Testis (tissue), 3 donors: ENCODE results near the gene SYCP2. TPM values are rescaled to one million over a fixed set of nuclear protein-coding genes. Genes with fewer than 3 reads are reported as not detected.

Source experiments
- DNase-seq: peaks from one replicate; pipeline ENCODE4 v3.0.0-alpha.2; 2019
- H3K27ac ChIP-seq, 2 donors: fragments of 200-600 bp; sonication (generic); one replicate each; pipeline ENCODE4 v1.5.1; 2019
- H3K27me3 ChIP-seq: fragments of 200-600 bp; sonication (generic); one replicate; pipeline ENCODE4 v1.5.1; 2019
- H3K36me3 ChIP-seq: fragments of 200-600 bp; sonication (generic); one replicate; pipeline ENCODE4 v1.5.1; 2017; ENCODE audit warnings: low read depth; ENCODE audit errors: missing control alignments
- H3K4me1 ChIP-seq: fragments of 200-600 bp; sonication (generic); one replicate; pipeline ENCODE4 v1.5.1; 2019
- H3K4me3 ChIP-seq, 2 donors: fragments of 200-600 bp; sonication (generic); one replicate each; pipeline ENCODE4 v1.5.1; 2017 to 2019
- H3K9me3 ChIP-seq: fragments of 200-600 bp; sonication (generic); one replicate; pipeline ENCODE4 v1.5.1; 2017
- CTCF ChIP-seq, 3 experiments: fragments of 450-650 bp in 2 of 3; fragments of 200-600 bp in 1 of 3; sonication (generic) in 1 of 3; IDR thresholded peaks; one replicate each; pipeline ENCODE4 v1.5.1; 2016 to 2019; ENCODE audit warnings: antibody characterized with exemption in 3 of 3, mild to moderate bottlenecking in 2 of 3, moderate library complexity in 1 of 3
- POLR2A ChIP-seq: fragments of 450-650 bp; IDR thresholded peaks from one replicate; pipeline ENCODE4 v1.6.1; 2017; ENCODE audit warnings: antibody characterized with exemption, mild to moderate bottlenecking, moderate library complexity
- WGBS, 2 donors: methylation state at CpG; one replicate each; pipeline ENCODE4 v1.1.5; 2018; 5-methylcytosine and 5-hydroxymethylcytosine counted together
- intact Hi-C: fragments of 100-400 bp; cut with DNase I; formaldehyde crosslinking; loops from one replicate; pipeline ENCODE4 v1.15.1; 2023; ENCODE audit warnings: low total_unique reads
- polyA plus RNA-seq: library from polyadenylated mRNA; stranded (reverse); fragments of 350-450 nt; fragmentation: Illumina TruSeq; extraction: RNeasy Lipid Tissue Mini Kit (QIAGEN cat#74804); gene quantifications from one replicate; pipeline ENCODE4 v1.2.3, GENCODE V29; 2014; ENCODE audit warnings: low read depth, low replicate concordance; ENCODE audit not compliant: insufficient read depth
- total RNA-seq, 2 donors: library from RNA; depleted of rRNA; stranded (reverse); fragments of >200 nt; gene quantifications; one replicate each; pipeline ENCODE4 v1.2.3, GENCODE V29; 2016

Gene SYCP2
- total and polyA plus RNA-seq, 3 donors from 2014 or later: 18.8 to 55.8 (median 23.8) TPM

GRCh38 chr20:59824711-59825562, 108.5 kb downstream of the SYCP2 start:
- DNase-seq: peak; percentile 7
- Histone ChIP-seq H3K4me1 (no peaks in the 10 kb centered on the region), H3K9me3 (no peaks in the 10 kb centered on the region), H3K27ac (no peak overlapping the region), H3K4me3 (no peak overlapping the region), H3K27me3 (no peaks in the 10 kb centered on the region), H3K36me3 (no peaks in the 10 kb centered on the region)
- WGBS, 2 donors: 81 to 89% methylated on average over 7 to 8 of the region's 8 CpGs
- intact Hi-C loops: no loop called here
- no peak for TF ChIP-seq CTCF (IDR thresholded peaks at IDR 0.05)
- no peak for TF ChIP-seq POLR2A

GRCh38 chr20:59823491-59824259, 109.8 kb downstream of the SYCP2 start:
- no peaks in the 10 kb centered on the region for H3K36me3 ChIP-seq
- intact Hi-C loops: no loop called here
- peak; percentile 14 for DNase-seq
- 59 to 70% methylated on average over 8 of the region's 8 CpGs for WGBS, 2 donors
- TF ChIP-seq CTCF (IDR thresholded peaks at IDR 0.05): no peak
- no peak overlapping the region for H3K4me3 ChIP-seq
- no peaks in the 10 kb centered on the region for H3K27me3 ChIP-seq
- no peak overlapping the region for H3K27ac ChIP-seq
- no peaks in the 10 kb centered on the region for H3K4me1 ChIP-seq
- H3K9me3 ChIP-seq: no peaks in the 10 kb centered on the region

GRCh38 chr20:59823030-59823423, 110.4 kb downstream of the SYCP2 start:
- peak; percentile 2 for DNase-seq
- no peaks in the 10 kb centered on the region for H3K36me3 ChIP-seq
- H3K27ac ChIP-seq: no peak overlapping the region
- WGBS, 2 donors: 65 to 82% methylated on average over 9 of the region's 9 CpGs
- intact Hi-C loops: no loop called here
- H3K27me3 ChIP-seq: no peaks in the 10 kb centered on the region
- H3K9me3 ChIP-seq: no peaks in the 10 kb centered on the region
- no peak for TF ChIP-seq CTCF (IDR thresholded peaks at IDR 0.05)
- TF ChIP-seq POLR2A: no peak
- H3K4me3 ChIP-seq: no peak overlapping the region
- H3K4me1 ChIP-seq: no peaks in the 10 kb centered on the region

GRCh38 chr20:59822291-59823029, 111.0 kb downstream of the SYCP2 start:
- peak; percentile 10 for DNase-seq
- H3K27me3 ChIP-seq: no peaks in the 10 kb centered on the region
- H3K9me3 ChIP-seq: no peaks in the 10 kb centered on the region
- WGBS, 2 donors: 73% methylated on average over 17 to 20 of the region's 21 CpGs
- intact Hi-C loops: no loop called here
- TF ChIP-seq CTCF (IDR thresholded peaks at IDR 0.05): no peak
- TF ChIP-seq POLR2A: no peak
- H3K4me1 ChIP-seq: no peaks in the 10 kb centered on the region
- no peak overlapping the region for H3K4me3 ChIP-seq
- H3K36me3 ChIP-seq: no peaks in the 10 kb centered on the region
- no peak overlapping the region for H3K27ac ChIP-seq
